ENCODE results near the gene SEMA3C.

- TF ChIP-seq POLR2A (IDR thresholded peaks at IDR 0.05) (no peak), POLR2AphosphoS5 (IDR thresholded peaks at IDR 0.05) (no peak), CTCF (IDR thresholded peaks at IDR 0.05) (no peak)
Observed at GRCh38 chr7:80932536-80932935, 13.7 kb upstream of the SEMA3C start.

Measured in stomach (tissue), 4 donors.